Measurements from ENCODE around the gene NEGR1. TPM values are rescaled to one million over a fixed set of nuclear protein-coding genes. Genes with fewer than 3 reads are reported as not detected.

Gene NEGR1
- total RNA-seq, 6 donors from 2014 or later: 3.1 to 14.7 (median 8.9) TPM

DNA sequence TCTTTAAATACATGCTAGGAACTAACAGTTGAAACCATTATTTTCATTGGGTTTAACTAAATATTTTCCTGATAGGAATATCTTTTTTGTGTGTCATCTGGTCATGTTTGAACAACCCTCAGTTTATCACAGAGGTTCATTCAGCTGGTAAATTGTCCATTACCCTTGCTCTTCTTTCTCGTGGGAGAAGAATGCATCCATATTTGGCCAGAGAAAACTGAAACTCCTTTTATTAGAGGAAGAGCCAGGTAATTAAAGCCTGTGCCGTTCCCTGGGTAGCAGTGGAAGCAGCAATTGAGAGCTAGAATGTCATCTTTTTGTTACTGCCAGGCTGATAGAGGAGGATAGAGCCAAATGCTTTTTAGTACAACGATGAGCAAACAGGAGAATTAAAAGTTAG, 614.3 kb downstream of the NEGR1 start:
- Histone ChIP-seq H3K27ac (no peak overlapping the region), H3K36me3 (no peaks in the 10 kb centered on the region), H3K27me3 (no peaks in the 10 kb centered on the region), H3K4me3 (no peak overlapping the region), H3K9me3 (no peaks in the 10 kb centered on the region), H3K4me1 (no peaks in the 10 kb centered on the region)
- no peak for DNase-seq
- ATAC-seq (ENCODE audit: low FRiP score in 2 of 2): no peak
- TF ChIP-seq CTCF (IDR thresholded peaks at IDR 0.05) (no peak), POLR2A (IDR thresholded peaks at IDR 0.05) (no peak), POLR2AphosphoS5 (IDR thresholded peaks at IDR 0.05) (no peak), EP300 (IDR thresholded peaks at IDR 0.05) (no peak)
- WGBS, 2 donors: 69 to 75% methylated on average over 3 of the region's 3 CpGs

DNA sequence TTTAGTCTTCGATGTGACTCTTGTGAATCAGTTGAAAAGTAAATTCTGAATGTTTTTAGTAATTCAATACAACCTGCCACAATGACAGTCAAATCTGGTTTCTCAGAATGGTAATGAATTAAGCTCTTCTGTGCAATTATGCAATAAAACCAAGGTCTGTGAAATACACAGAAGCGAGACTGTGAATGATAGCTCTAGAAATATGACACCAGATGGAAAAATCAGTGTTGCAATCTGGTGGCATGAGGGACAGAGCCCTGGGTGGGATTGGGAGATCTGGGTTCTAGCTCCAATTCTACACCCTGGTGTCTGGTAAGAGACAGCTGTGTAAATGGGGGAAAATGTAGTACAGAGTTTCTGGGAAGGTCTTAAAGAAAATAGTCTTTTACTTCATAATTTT, 615.1 kb downstream of the NEGR1 start:
- 44 to 51% methylated on average over 2 of the region's 2 CpGs for WGBS, 2 donors
- ATAC-seq (ENCODE audit: low FRiP score in 2 of 2): peak in 1 of 2 donors; percentile 44

GRCh38 chr1:71666609-71667008, 615.7 kb downstream of the NEGR1 start:
- Histone ChIP-seq H3K36me3 (no peaks in the 10 kb centered on the region), H3K4me1 (no peaks in the 10 kb centered on the region), H3K27me3 (no peaks in the 10 kb centered on the region), H3K4me3 (no peak overlapping the region), H3K27ac (no peak overlapping the region), H3K9me3 (no peaks in the 10 kb centered on the region)
- no peak for DNase-seq
- TF ChIP-seq EP300 (IDR thresholded peaks at IDR 0.05) (no peak), CTCF (IDR thresholded peaks at IDR 0.05) (no peak), POLR2AphosphoS5 (IDR thresholded peaks at IDR 0.05) (no peak), POLR2A (IDR thresholded peaks at IDR 0.05) (no peak)
- ATAC-seq (ENCODE audit: low FRiP score in 2 of 2): no peak

More for the DNA sequence above, 615.1 kb downstream of the NEGR1 start:
- Histone ChIP-seq H3K27ac (no peak overlapping the region), H3K9me3 (no peaks in the 10 kb centered on the region), H3K4me1 (no peaks in the 10 kb centered on the region), H3K27me3 (no peaks in the 10 kb centered on the region), H3K36me3 (no peaks in the 10 kb centered on the region), H3K4me3 (no peak overlapping the region)
- no peak for TF ChIP-seq POLR2A (IDR thresholded peaks at IDR 0.05)
- DNase-seq: no peak

- no peak for DNase-seq
- no peak overlapping the region for H3K27ac ChIP-seq
- 86 to 87% methylated on average over 4 of the region's 4 CpGs for WGBS, 2 donors
- H3K4me3 ChIP-seq: no peak overlapping the region
- no peaks in the 10 kb centered on the region for H3K27me3 ChIP-seq
- no peak for ATAC-seq (ENCODE audit: low FRiP score in 2 of 2)
- TF ChIP-seq POLR2AphosphoS5 (IDR thresholded peaks at IDR 0.05) (no peak), EP300 (IDR thresholded peaks at IDR 0.05) (no peak), POLR2A (IDR thresholded peaks at IDR 0.05) (no peak), CTCF (IDR thresholded peaks at IDR 0.05) (no peak)
- no peaks in the 10 kb centered on the region for H3K9me3 ChIP-seq
- H3K36me3 ChIP-seq: no peaks in the 10 kb centered on the region
- H3K4me1 ChIP-seq: no peaks in the 10 kb centered on the region
These were observed 621.9 kb downstream of the NEGR1 start for GRCh38 chr1:71660411-71660810.

GRCh38 chr1:71657891-71658679, 624.3 kb downstream of the NEGR1 start:
- no peak for DNase-seq
- H3K4me1 ChIP-seq: no peaks in the 10 kb centered on the region
- H3K27ac ChIP-seq: no peak overlapping the region
- no peaks in the 10 kb centered on the region for H3K36me3 ChIP-seq
- ATAC-seq (ENCODE audit: low FRiP score in 2 of 2): peak in 1 of 2 donors; percentile 32
- H3K9me3 ChIP-seq: no peaks in the 10 kb centered on the region
- 49 to 63% methylated on average over 4 of the region's 4 CpGs for whole genome bisulfite sequencing, 2 donors
- no peaks in the 10 kb centered on the region for H3K27me3 ChIP-seq
- no peak overlapping the region for H3K4me3 ChIP-seq
- TF ChIP-seq POLR2AphosphoS5 (IDR thresholded peaks at IDR 0.05): no peak
- TF ChIP-seq CTCF (IDR thresholded peaks at IDR 0.05): no peak
- TF ChIP-seq POLR2A (IDR thresholded peaks at IDR 0.05): no peak
- TF ChIP-seq EP300 (IDR thresholded peaks at IDR 0.05): no peak

Data from upper lobe of left lung (tissue), 6 donors.